GM10248 (cell line): ENCODE results near the gene MAMDC2.

Experiments
- CTCF ChIA-PET: fragments of 300-600 bp; sonication (Branson Sonifier 250); formaldehyde crosslinking; extraction: SDS; loops from one replicate; lab custom pipeline; 2021; ENCODE audit warnings: antibody characterized with exemption; lab: Yijun Ruan, JAX
- POLR2A ChIA-PET: fragments of 350-650 bp; sonication (Branson Sonifier 250); formaldehyde crosslinking; extraction: SDS; loops from one replicate; lab custom pipeline; 2020; ENCODE audit warnings: antibody characterized with exemption; lab: Yijun Ruan, JAX
- DNase-seq: peaks from one replicate; pipeline ENCODE4 v3.0.0; 2012; ENCODE audit errors: extremely low spot score
- CTCF ChIP-seq: IDR thresholded peaks from 2 replicates; pipeline ENCODE4 v1.5.1; 2012; ENCODE audit warnings: mild to moderate bottlenecking, low read depth; ENCODE audit errors: extremely low read depth, missing control alignments, control extremely low read depth

The MAMDC2 gene

GRCh38 chr9:70066874-70067273, 23.2 kb downstream of the MAMDC2 start:
- ChIA-PET CTCF (interaction anchor here (0.8 to 3.6 kb wide), 5 partner anchors 13 to 536 kb away, joined by 3 to 10 read pairs (median 4); no protein-coding TSS in a partner anchor), POLR2A (no interaction called here)
- TF ChIP-seq CTCF, result no peak
- DNase-seq, result no peak

- TF ChIP-seq CTCF, result no peak
- no peak for DNase-seq
- CTCF ChIA-PET, result no interaction called here
- POLR2A ChIA-PET, result no interaction called here
These were observed 26.1 kb downstream of the MAMDC2 start for GRCh38 chr9:70069704-70070103.

GRCh38 chr9:70073193-70073592, 29.5 kb downstream of the MAMDC2 start:
- CTCF ChIA-PET, result interaction anchor here (1.2 to 2.0 kb wide), 2 partner anchors 18 to 38 kb away, joined by 3 to 10 read pairs; no protein-coding TSS in a partner anchor
- POLR2A ChIA-PET, result no interaction called here
- no peak for DNase-seq
- TF ChIP-seq CTCF, result no peak

GRCh38 chr9:70073756-70074155, 30.1 kb downstream of the MAMDC2 start:
- POLR2A ChIA-PET, result no interaction called here
- no peak for TF ChIP-seq CTCF
- DNase-seq, result no peak
- CTCF ChIA-PET, result interaction anchor here (2.0 kb wide), 1 partner anchor 38 kb away, joined by 10 read pairs; no protein-coding TSS in a partner anchor

GRCh38 chr9:70076678-70077077, 33.0 kb downstream of the MAMDC2 start:
- TF ChIP-seq CTCF, result no peak
- CTCF ChIA-PET, result no interaction called here
- no peak for DNase-seq
- POLR2A ChIA-PET, result no interaction called here

GRCh38 chr9:70079417-70080037, 35.9 kb downstream of the MAMDC2 start:
- ChIA-PET POLR2A (no interaction called here), CTCF (interaction anchor here (1.0 to 3.0 kb wide), 4 partner anchors 11 to 33 kb away, joined by 3 to 10 read pairs (median 6); no protein-coding TSS in a partner anchor)
- no peak for DNase-seq
- no peak for TF ChIP-seq CTCF
